HG03575 (cell line): ENCODE results near the gene OMD.

Experiments used
- ATAC-seq: cut with Tn5 transposase; IDR thresholded peaks from one replicate; pipeline ENCODE4 v1.9.1; 2021; ENCODE audit not compliant: unreplicated experiment, insufficient number of reproducible peaks, low FRiP score; ENCODE audit errors: extremely low read depth

The OMD gene

DNA sequence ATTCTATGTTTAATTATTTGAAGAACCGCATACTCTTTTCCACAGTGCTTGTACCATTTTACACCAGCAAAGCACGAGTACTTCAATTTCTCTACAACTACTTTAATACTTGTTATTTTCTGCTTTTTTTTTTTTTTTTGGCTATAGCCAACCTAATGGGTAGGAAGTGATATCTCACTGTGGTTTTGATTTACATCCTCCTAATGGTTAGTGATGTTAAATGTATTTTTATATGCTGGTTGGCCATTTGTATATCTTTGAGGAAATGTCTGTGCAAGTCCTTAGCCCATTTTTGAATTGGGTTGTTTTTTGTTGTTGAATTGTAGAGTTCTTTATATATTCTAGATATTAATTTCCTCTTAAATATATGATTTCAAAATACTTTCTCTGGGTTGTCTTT lies 42.5 kb downstream of the OMD start:
- ATAC-seq: no peak

DNA sequence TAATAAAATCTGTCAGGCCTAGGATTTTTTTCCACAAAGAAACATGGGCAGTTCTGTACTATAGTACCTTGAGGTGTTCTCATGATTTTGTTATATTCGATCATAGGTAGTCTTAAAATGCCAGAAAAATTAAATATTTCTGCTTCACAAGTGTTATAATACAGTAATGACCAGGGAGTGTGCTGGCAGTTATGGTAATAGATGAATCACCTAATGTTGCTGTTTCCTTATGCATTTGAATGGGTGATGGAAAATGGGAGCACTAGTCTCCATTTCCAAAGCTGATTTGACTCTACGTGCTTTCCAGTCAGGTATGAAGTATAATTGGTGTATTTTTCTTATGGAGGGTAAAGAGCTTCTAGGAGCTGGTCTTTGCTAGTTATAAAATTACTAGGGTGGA lies 43.7 kb downstream of the OMD start:
- ATAC-seq: no peak

DNA sequence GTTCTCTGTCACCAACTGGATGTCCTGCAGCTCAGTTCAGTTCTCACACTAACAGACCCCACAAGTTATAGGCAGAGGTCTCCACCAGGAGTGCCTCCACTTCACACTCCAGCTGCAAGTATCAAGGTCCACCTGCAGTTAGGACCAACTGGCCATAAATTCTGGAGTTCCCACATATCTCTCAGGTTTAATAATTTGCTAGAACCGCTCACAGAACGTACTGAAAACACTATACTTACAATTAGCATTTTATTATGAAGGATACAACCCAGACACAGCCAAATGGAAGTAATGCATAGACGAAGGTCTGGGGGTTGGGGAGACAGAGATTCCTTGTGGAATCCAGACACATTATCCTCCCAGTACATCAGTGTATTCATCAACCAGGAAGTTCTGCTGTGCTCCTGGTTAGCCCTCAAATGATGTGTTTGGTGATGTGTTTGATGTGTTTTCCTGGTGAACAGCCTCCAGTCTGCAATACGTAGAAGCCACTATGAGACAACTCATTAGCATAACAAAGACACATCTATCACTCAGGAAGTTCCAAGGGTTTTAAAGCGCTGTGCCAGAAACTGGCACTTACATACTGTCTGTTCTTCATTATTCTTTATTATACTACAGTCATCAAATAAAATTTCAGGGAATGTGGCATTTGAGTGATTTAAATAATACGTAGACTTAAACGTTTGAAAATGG lies 45.3 kb downstream of the OMD start:
- ATAC-seq: no peak

DNA sequence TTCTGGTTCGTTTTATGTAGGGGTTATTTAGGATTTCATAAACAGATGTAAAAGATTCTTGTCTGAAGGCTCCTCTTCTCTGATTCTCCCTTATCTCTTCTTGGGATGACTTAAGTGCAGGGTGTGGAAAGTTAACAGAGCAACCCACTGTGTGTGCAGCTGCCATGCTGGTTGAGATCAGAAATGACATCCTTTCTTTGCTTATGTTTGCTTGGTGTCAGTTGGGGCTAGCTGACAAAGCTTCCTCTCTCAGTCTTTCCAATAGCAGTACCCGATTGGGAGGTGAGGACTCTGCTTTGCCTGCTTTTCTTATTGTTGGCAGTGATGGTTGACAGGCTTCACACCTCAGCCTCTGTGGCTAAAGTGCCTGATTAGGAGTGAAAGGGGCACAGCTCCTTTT lies 46.4 kb downstream of the OMD start:
- no peak for ATAC-seq

DNA sequence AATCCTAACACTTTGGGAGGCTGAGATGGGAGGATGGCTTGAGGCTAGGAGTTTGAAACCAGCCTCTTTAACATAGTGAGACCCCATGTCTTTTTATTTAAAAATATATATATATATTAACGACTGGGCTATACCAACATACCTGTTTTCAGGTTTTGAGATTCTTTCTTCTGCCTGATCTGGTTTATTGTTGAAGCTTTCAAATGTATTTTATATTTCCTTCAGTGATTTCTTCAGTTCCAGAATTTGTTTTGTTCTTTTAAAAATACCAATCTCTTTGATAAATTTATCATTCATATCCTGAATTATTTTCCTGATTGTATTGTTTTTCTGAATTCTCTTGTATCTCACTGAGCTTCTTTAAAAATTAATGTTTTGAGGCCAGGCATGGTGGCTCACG lies 51.1 kb downstream of the OMD start:
- no peak for ATAC-seq

DNA sequence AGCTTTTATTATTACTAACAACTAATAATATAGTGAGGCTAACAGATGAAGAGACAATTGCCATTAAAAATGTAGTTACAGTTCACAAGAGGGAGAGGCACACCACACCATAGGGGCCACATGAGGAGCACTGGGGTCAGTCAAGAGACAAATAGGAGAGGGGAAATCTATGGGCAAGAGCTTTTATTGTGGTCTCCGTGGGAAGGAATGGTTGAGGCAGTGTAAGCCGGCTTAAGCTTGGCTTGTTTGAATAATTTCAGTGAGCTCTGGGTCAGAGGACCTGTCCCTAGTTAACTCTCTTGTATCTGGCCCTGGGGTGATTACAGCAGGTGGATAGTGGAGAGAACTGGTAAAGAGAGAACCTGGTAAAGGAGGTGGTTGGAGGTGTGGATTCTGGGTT lies 55.2 kb downstream of the OMD start:
- no peak for ATAC-seq
